GM18867 (cell line): ENCODE results near the gene PPM1K.

Source experiments
- ATAC-seq: cut with Tn5 transposase; IDR thresholded peaks from one replicate; pipeline ENCODE4 v1.9.1; 2021; ENCODE audit warnings: mild to moderate bottlenecking, moderate library complexity; ENCODE audit not compliant: unreplicated experiment

PPM1K gene

DNA sequence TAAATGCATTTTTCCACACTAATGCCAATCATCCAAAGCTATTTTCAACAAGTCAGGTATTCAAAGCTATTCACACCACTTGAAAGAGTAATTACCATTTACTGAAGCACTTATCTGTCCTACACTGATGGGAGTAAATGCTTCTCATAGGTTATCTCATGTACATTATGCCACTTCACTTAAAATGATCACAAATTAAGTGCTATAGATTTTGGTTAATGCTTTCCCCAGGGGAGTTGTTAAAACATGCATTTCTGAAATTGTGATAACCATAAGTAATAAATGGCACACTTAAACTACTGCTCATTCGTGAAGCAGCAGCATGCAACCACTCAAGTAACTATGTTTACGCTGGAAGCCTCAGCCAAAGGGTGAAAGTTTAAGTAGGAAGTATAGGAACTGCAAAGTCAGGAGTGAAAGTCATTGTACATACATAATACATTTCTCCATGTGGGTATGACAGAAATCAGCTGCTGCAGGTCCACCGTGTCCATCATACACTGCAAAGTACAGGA is 6.6 kb downstream of the PPM1K start:
- ATAC-seq, result no peak

DNA sequence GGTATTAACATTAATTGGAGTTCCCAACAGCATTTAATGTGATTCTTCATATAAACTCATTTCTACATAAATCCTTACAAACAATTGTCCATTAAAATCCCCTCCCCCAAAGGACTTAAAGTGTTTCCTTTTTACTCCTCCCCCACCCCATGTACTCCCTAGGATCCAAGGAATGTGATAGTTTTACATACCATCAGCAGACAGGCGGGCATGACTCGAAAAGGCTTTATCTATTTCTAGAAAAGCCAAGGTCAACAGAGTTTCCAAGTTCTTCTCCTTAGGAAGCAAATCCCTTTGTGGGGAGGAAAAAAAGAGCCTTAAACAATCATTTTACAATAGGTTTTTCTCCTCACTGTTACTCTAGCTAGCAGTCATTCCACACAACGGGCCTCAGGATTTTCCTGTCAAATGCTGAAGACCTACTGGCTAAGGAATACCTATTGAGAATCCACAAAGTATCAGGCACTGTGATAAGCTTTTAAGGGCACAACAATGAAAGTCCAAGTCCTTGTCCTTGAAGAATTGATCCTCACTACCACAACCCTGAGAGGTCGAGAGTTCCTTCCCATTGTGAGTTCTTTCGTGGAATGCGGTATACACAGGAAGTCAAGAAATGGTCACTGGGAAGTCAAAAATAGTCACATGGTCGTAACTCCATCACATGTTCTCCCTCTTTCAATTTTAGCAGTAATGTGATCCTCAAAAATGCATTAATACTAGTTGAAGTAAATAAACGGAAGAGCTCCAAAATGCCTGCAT is 7.2 kb downstream of the PPM1K start:
- no peak for ATAC-seq

DNA sequence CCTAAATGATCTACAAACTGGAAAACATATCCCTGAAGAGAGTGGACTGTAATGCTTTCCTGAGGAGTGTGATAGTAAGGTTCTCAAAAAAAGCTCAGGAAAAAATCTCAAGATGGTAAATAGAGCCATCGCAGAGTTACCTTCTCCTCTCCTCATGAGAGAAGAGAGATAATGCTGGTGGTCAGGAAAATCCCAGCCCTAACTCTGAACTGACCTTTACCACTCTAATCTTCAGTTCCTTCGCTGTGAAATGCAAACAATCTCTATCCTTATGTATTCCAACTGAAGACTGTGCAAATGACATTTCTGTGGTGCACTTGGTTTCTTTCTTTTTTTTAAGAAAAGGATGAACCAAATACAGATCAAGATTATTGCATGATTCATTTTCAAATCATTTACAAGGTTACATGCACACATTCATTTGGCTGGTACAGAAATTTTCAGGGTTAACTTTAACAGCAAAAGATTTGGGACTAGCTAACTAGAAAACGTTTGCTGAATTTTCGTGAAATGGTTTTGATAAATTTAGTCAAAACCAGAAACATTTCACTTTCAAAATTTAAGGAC is 8.3 kb downstream of the PPM1K start:
- no peak for ATAC-seq

DNA sequence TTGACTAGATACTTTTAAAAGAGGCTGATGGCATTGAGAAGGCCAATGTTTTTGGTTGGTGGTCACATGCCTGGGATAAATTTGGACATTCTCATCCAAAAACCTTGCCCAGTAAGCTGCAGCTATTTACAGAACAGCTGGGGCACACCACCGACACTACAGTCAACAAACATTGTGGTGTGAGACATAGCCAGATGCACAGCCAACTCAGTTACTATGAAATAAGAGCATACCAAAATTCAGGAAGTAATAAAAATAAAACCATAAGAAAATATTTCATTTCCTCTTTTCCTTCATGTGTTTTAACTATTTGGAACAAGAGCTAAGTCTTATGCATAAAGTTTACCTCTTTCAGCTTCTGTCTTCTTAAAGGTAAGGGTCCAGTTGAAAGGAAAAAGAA is 8.8 kb downstream of the PPM1K start:
- ATAC-seq, result peak; percentile 67

DNA sequence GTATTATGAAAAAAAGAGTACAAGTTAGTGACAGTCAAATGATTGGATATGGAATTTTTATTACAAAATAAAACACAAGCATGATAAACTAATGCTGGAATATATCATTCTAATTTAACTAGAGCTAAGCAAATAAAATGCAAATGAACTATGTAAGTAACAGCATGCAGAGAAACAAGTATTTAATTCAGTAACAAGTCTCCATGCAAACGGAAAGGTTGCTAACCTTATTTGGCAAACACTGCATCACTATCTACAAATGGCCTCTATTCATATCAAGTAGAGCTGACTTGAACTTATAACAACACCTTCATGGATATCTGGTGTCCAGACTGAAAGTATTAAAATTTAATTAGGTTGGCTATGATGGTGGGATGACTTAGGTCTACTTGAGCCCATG is 15.4 kb downstream of the PPM1K start:
- no peak for ATAC-seq

DNA sequence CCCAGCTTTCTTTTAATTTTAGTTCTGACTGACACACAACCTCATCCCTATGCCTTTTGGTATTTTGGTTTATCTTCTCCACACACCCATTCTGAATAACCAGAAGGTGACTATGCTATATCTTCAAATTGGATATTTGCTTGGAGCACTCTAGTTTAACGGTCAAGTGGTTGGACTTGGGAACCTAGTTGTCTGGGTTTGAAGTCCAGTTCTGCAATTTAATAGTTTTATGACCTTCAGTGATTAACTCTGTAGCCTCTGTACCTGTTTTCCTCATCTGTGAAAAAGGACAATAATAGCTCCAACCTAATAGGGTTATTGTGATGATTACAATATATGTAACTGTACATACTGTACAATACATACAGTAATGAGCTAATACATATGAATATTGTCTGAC is 20.0 kb downstream of the PPM1K start:
- ATAC-seq, result no peak

DNA sequence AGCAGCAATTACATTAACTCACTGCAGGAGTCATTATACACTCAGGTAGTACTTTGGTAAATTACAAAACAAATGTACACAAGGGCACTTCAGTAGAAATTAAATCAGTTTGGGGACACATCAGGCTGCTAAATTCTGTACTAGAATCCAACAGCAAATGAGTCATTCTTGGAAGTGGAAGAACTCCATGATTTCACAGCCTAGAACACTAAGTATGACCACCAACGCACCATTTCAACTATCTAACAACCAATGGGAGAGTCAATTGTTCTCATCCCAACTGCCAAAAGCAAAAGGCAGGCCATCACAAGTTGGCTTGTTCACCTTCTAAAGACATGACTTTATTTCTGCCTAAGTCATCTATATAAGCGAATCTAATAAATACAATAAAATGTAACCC is 26.6 kb downstream of the PPM1K start:
- ATAC-seq, result no peak

DNA sequence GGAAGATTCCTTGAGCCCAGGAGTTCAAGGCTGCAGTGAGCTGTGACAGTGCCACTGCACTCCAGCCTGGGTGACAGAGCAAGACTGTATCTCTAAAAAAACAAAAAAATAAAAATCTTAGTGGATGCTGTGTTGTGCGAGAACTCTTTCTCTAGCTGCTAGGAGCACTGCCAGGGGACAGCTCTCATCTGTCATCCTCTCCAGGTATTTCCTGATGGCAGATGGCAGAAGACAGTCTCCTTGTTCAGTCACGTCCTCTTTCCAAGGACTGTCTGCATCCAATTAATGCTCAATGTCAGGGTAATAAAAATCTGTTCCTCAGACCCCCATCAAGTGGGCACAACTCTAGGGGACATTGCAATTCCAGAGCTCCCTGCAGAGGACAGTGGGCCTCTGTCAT is 29.2 kb downstream of the PPM1K start:
- no peak for ATAC-seq

DNA sequence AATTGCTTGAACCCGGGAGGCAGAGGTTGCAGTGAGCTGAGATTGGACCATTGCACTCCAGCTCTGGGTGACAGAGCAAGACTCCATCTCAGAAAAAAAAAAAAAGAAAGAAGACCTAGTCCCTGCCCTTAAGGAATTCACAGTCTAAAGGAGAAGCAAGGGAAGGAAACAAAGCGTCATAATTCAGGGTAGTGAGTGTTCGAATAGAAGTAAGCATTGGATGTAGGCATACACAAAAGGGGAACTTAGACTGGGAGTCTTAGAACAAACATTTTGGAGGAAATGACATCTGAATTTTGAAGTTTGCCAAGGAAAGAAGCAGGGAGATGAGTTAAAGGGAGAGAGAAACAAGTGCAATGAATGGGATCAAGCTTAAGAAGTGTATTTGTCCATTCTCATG is 32.4 kb downstream of the PPM1K start:
- ATAC-seq, result no peak

DNA sequence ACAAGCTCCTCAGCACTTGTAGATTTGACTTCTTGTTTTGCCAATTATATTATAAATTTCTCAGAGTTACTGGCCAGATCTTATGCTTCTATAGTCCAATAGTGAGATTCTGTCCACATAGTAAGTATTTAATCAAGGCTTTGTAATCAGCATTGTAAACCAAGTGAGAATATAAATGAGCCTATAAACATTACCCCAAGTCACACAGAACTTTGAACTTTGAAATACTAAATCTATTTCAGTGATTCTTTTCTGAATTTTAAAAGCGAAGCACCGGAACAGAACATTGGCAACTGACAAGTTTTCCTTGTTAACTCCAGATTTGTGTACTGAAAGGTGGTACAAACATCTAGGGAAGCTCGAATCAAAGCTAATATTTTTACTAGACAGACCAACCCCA is 37.2 kb downstream of the PPM1K start:
- ATAC-seq, result no peak

DNA sequence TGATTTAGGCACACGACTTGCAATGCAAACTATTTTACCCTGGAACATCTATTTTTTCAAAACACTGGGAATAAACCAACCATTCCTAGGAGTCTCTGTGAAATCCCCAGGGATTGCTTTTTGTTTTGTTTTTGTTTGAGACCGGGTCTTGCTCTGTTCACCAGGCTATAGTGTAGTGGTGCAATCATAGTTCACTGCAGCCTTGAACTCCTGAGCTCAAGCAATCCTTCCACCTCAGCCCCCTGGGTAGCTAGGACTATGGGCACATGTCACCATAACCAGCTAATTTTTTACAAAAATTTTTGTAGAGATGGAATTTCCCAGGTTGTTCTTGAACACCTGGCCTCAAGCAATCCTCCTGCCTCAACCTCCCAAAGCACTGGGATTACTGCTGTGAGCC is 37.8 kb downstream of the PPM1K start:
- no peak for ATAC-seq

DNA sequence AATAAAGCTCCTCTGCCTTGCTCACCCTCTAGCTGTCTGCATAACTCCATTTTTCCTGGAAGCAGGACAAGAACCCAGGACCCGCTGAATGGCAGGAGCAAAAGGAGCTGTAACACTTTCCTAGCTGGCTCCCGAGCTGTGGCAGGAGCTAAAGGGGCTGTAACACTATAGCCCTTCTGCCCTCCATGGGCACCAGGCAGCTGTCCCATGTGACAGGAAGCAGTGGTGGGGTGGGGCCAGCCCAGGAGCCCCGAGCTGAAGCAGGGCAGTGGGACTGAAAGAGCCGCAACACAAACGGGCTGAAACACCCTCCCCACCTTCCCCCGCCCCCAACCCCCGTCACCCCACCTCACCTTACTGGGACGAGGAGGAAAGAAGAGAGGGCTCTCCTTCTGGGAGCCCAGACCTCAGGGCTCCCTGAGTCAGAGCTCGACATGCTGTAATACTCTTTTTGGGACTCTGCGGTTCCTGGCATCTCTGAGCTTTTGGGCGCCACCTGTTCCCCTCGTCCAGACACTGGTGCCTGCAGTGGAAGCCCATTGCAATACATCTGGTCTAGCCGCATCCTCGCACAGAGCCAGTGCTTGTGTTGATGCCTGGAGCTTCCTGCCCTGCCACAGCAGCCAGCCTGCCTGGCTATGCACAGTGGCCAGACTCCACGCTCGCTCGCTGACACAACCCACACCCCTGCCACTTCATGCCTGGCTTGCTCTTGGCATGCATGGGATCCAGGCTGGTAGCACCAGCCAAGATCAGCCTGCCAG is 39.4 kb downstream of the PPM1K start:
- ATAC-seq, result no peak

DNA sequence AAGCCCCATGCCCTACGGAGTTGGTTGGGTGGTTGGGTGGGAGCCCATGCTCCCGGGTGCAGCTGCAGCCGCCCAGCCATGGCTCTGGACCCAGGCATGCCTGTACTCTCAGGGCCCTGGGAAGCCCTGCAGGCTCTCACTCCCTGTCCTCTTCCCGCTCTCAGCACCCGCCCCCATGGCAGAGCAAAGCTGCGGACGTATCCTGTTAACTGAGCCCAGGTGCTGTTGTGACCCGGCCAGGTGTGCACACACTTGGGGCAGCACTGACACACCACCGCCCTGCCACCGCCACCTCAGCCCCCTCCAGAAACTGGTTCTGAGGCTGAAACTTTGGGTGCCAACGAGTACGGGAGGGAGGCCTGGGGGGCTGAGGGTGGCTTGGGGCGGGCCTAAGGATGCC is 40.3 kb downstream of the PPM1K start:
- ATAC-seq, result no peak

DNA sequence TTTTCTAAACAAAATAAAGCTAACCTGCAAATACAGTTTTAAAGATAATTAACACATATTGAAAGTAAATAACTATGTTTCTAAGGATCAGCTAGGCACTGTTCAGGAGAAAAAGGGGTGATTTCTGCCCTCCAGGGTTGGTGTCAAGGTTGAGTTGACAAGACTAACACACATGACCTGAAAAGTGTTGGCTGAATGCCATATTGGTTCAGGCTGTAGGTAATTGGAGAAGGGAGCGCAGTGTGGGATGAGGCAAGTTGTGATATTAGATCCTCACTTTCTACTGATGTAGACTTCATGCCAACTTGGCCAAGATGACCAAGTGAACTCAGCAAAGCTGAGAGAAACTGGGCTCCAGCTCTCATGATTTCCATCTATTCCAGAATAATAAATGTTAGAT is 42.2 kb downstream of the PPM1K start:
- no peak for ATAC-seq

DNA sequence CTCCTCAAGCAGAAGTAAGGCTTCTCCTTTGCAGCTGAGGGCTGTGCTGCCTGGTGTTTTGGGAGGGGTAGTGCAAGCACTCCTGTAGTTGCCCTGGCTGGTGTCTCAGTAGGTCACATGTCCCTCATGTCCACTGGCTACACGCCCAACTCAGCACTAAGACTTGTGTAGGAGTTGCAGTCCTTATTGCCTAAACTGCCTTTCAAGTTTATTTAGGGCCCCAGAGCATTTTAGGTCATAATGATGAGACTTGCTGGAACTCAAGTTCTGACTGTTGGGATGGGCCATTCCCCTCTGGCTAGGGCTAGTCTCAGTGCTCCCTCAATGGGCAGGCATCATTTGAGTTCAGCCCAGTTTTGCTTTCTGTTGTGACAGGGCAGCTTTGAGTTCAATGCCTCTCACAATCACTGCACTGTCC is 44.1 kb downstream of the PPM1K start:
- ATAC-seq, result no peak

DNA sequence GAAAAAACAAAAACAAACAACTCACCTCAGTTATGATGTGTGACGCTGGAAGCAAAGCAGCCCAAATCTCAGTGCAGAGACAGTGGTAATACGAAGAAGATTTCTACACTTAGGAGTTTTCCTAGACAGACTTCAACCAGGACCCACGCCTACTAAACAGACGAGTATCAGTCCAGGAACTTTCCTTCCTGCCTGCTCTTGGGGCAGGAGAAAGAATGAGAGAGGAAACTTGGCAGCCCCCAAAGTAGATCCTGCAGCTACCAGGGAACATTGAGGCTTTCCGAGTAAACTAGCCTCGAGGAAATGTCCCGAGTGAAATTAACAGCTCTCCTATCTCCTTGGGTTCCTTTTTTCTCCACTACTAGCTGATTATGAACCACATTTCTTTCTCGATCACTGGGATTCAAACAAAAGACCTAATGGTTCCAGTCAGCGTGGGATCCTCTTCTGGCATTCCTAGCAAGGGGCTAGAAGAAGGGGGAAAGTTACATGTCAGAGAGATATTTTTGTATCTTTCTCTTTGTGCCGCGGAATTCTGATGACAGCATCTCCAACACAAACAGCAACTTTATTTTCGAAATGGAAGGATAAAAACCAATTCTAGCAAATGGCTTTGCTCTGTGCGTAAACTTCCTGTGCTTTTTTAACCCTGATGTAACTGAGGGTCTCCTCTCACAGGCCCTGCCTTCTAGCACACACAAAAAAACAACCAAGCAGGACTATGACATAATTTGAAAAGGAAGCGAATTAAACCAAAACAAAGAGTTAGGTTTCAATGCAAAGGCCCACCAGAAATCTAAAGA is 53.2 kb downstream of the PPM1K start:
- no peak for ATAC-seq

DNA sequence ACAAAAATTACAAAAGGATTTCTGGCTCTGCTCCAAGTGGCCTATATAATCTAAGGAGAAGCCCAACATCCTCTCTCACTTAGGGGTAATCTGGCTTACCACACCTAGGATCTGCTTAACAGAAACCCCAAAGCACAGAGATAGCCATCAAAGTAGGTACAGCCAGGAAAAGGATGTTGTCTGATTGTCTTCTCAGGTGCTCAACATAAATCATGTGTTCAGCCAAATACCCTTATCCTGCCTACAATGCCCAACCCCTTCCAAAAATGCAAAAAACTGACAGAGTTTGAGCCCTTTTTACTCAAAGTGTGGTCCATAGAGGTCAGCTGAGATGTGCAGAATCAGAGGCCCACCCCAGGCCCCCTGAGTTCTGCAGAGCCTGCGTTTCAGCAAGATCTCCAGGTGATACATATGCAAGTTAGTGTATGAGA is 53.9 kb downstream of the PPM1K start:
- no peak for ATAC-seq

DNA sequence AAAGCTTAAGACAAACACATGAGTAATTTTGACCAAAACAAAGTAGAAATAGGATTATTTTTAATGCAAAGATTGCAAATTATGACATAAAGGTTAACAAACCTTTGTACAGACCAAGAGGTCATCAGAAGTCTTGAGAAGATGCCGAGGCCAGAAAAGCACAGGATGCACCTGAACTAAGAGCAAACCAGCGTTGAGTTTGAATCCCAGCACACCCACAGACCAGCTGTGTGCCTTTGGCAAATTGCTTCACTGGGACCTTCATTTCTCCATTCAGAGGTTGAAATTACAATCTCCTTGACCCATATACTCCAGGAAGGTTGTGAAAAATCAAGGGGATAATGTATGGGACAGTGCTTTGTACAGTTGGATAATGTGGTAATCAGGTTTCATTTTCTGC is 56.6 kb downstream of the PPM1K start:
- ATAC-seq, result no peak

DNA sequence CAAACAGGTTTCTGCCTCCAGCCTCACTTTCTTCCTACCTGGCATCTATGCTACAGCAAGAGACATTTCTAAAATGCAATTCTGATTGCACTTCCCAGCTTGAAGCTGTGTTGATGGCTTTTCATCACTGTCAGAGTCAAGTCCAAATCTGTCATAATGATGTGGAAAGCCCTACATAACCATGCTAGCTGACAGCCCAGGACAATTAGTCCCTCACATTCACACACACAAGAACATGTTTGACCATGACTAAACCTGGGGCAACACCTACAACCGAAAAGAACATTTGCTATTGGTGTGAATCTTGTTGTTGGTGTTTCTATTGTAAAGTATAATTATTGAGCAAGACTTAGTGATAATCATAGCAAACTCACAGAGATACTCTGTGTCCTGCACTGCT is 58.2 kb downstream of the PPM1K start:
- ATAC-seq, result no peak

DNA sequence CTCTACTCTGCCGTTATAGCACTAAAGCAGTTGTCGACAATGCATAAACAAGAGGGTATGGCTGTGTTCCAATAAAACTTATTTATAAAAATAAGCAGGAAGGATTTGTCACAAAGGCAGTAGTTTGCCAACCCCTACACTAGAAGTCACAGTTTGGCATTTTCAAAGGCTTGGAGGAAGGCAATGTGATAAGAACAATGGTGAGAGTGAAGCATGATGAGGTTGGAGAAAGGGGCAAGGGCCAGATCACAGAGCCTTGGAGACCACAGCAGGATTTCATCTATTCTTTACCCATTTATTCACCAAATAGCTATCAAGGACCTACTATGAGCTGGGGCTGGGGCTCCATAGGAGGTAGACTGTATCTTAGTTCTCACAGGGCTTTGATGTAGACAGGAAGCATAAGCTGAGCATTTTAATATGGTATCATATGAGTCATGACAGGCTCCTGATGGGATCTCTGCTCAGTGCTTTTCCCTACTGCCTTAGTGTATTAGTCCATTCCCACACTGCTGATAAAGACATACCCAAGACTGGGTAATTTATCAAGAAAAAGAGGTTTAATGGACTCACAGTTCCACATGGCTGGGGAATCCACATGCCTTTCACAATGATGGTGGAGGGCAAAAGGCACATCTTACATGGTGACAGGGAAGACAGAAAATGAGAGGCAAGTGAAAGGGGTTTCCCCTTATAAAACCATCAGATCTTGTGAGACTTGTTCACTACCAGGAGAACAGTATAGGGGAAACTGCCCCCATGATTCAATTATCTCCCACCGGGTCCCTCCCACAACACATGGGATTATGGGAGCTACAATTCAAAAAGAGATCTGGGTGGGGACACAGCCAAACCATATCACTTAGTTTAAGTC is 58.9 kb downstream of the PPM1K start:
- ATAC-seq, result no peak
